Measurements from ENCODE around the gene CADM4.

- TF ChIP-seq RAD21 (IDR thresholded peaks at IDR 0.05; ENCODE audit: low read depth) = no peak
- no peak for TF ChIP-seq SRF (IDR thresholded peaks at IDR 0.05; ENCODE audit: low read depth)
- no peak for TF ChIP-seq FOSL1 (IDR thresholded peaks at IDR 0.05; ENCODE audit: low read depth)
- no peak for TF ChIP-seq EZH2phosphoT487 (IDR thresholded peaks at IDR 0.05; ENCODE audit: borderline replicate concordance)
- TF ChIP-seq POLR2A (IDR thresholded peaks at IDR 0.05; ENCODE audit: borderline replicate concordance, extremely low read depth, insufficient read depth, insufficient read length) = peak; percentile 72
- TF ChIP-seq CTCF (IDR thresholded peaks at IDR 0.05 in 2 of 3, conservative IDR thresholded peaks at IDR 0.05 in 1 of 3; ENCODE audit: borderline replicate concordance in 1 of 3, insufficient read depth in 1 of 3, low read depth in 2 of 3, low read length in 2 of 3) = no peak
- no peak for TF ChIP-seq REST (IDR thresholded peaks at IDR 0.05; ENCODE audit: low read depth)
- peak; percentile 77 for TF ChIP-seq SIN3A (IDR thresholded peaks at IDR 0.05; ENCODE audit: low read depth)
- TF ChIP-seq POLR2AphosphoS5 (IDR thresholded peaks at IDR 0.05; ENCODE audit: low read depth, low read length) = peak; percentile 73; the same call in 1 of the 2 replicates
- TF ChIP-seq EZH2 (IDR thresholded peaks at IDR 0.05) = no peak
- TF ChIP-seq MAX (IDR thresholded peaks at IDR 0.05) = peak; percentile 49; the same call in 1 of the 2 replicates
- TF ChIP-seq ZNF274 (IDR thresholded peaks at IDR 0.05; ENCODE audit: low read depth, low read length) = no peak
- peak; percentile 90 for TF ChIP-seq TCF7L2 (IDR thresholded peaks at IDR 0.05; ENCODE audit: borderline replicate concordance, extremely low read depth, insufficient read depth, insufficient read length)
Observed at GRCh38 chr19:43619262-43620060, 20.2 kb downstream of the CADM4 start, which contains the start of gene ZNF428.
